Osteocyte (in vitro differentiated cells): ENCODE results near the gene S100A8. TPM values are rescaled to one million over a fixed set of nuclear protein-coding genes. Genes with fewer than 3 reads are reported as not detected.
A peak's percentile ranks its signal among the peaks of the same experiment; 100 is the strongest.

Experiments
- DNase-seq: peaks from one replicate; pipeline ENCODE4 v3.0.0; 2021; ENCODE audit warnings: mixed read lengths; ENCODE audit not compliant: unreplicated experiment; ENCODE audit errors: extremely low spot score
- H3K27ac Mint-ChIP-seq: one replicate; pipeline ENCODE4 v1.8.0; 2021; ENCODE audit warnings: mild to moderate bottlenecking, mixed read lengths; ENCODE audit not compliant: unreplicated experiment
- H3K27me3 Mint-ChIP-seq: one replicate; pipeline ENCODE4 v1.8.0; 2021; ENCODE audit warnings: mixed read lengths; ENCODE audit not compliant: unreplicated experiment
- H3K36me3 Mint-ChIP-seq: one replicate; pipeline ENCODE4 v1.8.0; 2021; ENCODE audit warnings: mixed read lengths; ENCODE audit not compliant: unreplicated experiment
- H3K4me1 Mint-ChIP-seq: one replicate; pipeline ENCODE4 v1.8.0; 2021; ENCODE audit warnings: mixed read lengths; ENCODE audit not compliant: unreplicated experiment
- H3K4me3 Mint-ChIP-seq: one replicate; pipeline ENCODE4 v1.8.0; 2021; ENCODE audit warnings: mild to moderate bottlenecking, moderate library complexity, mixed read lengths; ENCODE audit not compliant: unreplicated experiment
- H3K9me3 Mint-ChIP-seq: one replicate; pipeline ENCODE4 v1.8.0; 2021; ENCODE audit warnings: mixed read lengths; ENCODE audit not compliant: unreplicated experiment
- CTCF ChIP-seq: fragments of 200-600 bp; sonication (generic); IDR thresholded peaks from 2 replicates; pipeline ENCODE4 v1.5.0; 2021; ENCODE audit warnings: antibody characterized with exemption, mild to moderate bottlenecking, moderate library complexity
- total RNA-seq: library from RNA; stranded (reverse); gene quantifications from 2 replicates; pipeline ENCODE4 v1.2.1, GENCODE V29; 2021

S100A8 gene
- total RNA-seq, 1 donor from 2014 or later: not detected

- Mint-ChIP-seq H3K36me3 (no peaks in the 10 kb centered on the region), H3K27ac (no peak overlapping the region), H3K9me3 (no peaks in the 10 kb centered on the region), H3K4me3 (no peak overlapping the region), H3K4me1 (no peaks in the 10 kb centered on the region), H3K27me3 (peaks cover 2% of the 10 kb centered on the region)
- no peak for DNase-seq
- TF ChIP-seq CTCF: no peak
Measured at GRCh38 chr1:153389401-153389800, 1.5 kb downstream of the S100A8 start.

GRCh38 chr1:153387785-153388184 is 3.1 kb downstream of the S100A8 start:
- H3K4me3 Mint-ChIP-seq: no peak overlapping the region
- H3K27me3 Mint-ChIP-seq: peaks cover 2% of the 10 kb centered on the region
- peaks cover 4% of the 10 kb centered on the region for H3K9me3 Mint-ChIP-seq
- no peaks in the 10 kb centered on the region for H3K4me1 Mint-ChIP-seq
- peak; percentile 48 for DNase-seq
- no peak overlapping the region for H3K27ac Mint-ChIP-seq
- no peaks in the 10 kb centered on the region for H3K36me3 Mint-ChIP-seq
- no peak for TF ChIP-seq CTCF

- H3K4me3 Mint-ChIP-seq: no peak overlapping the region
- peaks cover 2% of the 10 kb centered on the region for H3K27me3 Mint-ChIP-seq
- H3K9me3 Mint-ChIP-seq: peaks cover 12% of the 10 kb centered on the region
- H3K4me1 Mint-ChIP-seq: no peaks in the 10 kb centered on the region
- H3K36me3 Mint-ChIP-seq: no peaks in the 10 kb centered on the region
- peak; percentile 48 for DNase-seq
- TF ChIP-seq CTCF: no peak
- H3K27ac Mint-ChIP-seq: no peak overlapping the region
Measured at GRCh38 chr1:153387001-153387400, 3.9 kb downstream of the S100A8 start.

- DNase-seq: peak; percentile 57
- no peak overlapping the region for H3K4me3 Mint-ChIP-seq
- H3K36me3 Mint-ChIP-seq: no peaks in the 10 kb centered on the region
- no peak for TF ChIP-seq CTCF
- H3K9me3 Mint-ChIP-seq: peaks cover 17% of the 10 kb centered on the region
- H3K27ac Mint-ChIP-seq: no peak overlapping the region
- H3K27me3 Mint-ChIP-seq: peaks cover 2% of the 10 kb centered on the region
- H3K4me1 Mint-ChIP-seq: no peaks in the 10 kb centered on the region
Measured at GRCh38 chr1:153386500-153386901, 4.4 kb downstream of the S100A8 start.

- Mint-ChIP-seq H3K27ac (no peak overlapping the region), H3K4me1 (no peaks in the 10 kb centered on the region), H3K9me3 (peaks cover 22% of the 10 kb centered on the region), H3K36me3 (no peaks in the 10 kb centered on the region), H3K27me3 (peaks cover 2% of the 10 kb centered on the region), H3K4me3 (no peak overlapping the region)
- peak; percentile 59 for DNase-seq
- no peak for TF ChIP-seq CTCF
Measured at GRCh38 chr1:153384958-153385580, 5.8 kb downstream of the S100A8 start.
